HCT116 (cell line): ENCODE results near the gene GALNT16. TPM values are rescaled to one million over a fixed set of nuclear protein-coding genes. Genes with fewer than 3 reads are reported as not detected.

Experiments
- ATAC-seq: fragments of 200-7000 bp; cut with Tn5 transposase; 2 replicates; pipeline ENCODE4 v1.9.1; 2020; ENCODE audit warnings: mild to moderate bottlenecking, moderate library complexity
- BruUV-seq: library from RNA; stranded (reverse); fragments of 400-500 nt; replicated peaks from 2 replicates; lab custom pipeline; 2021; lab: Mats Ljungman, UMichigan
- CTCF ChIA-PET: fragments of 300-600 bp; sonication (Branson Sonifier 250); formaldehyde crosslinking; loops from one replicate; lab custom pipeline; 2021; ENCODE audit warnings: antibody characterized with exemption; lab: Charles Lee
- POLR2A ChIA-PET: fragments of 300-600, 350-600 bp; sonication (Branson Sonifier 250); formaldehyde crosslinking; loops from one replicate; lab custom pipeline; 2021; ENCODE audit warnings: antibody characterized with exemption; lab: Charles Lee
- RAD21 ChIA-PET, 2 experiments: fragments of 300-600 bp; sonication (Branson Sonifier 250); formaldehyde crosslinking; loops; one replicate each; lab custom pipeline; 2023; ENCODE audit warnings: low total read pairs in 2 of 2; ENCODE audit not compliant: uncharacterized antibody in 2 of 2, unreplicated experiment in 2 of 2, low non-redundant PET in 1 of 2; lab: Charles Lee
- DNase-seq: peaks from one replicate; pipeline ENCODE4 v3.0.0-alpha.2; 2010; ENCODE audit warnings: low read depth, low spot score
- H2AFZ ChIP-seq: fragments of 200-600 bp; shearing (Covaris generic), sonication (generic); 2 replicates; pipeline ENCODE4 v1.6.1; 2017; ENCODE audit warnings: low read depth, mixed run types, mixed read lengths, antibody characterized with exemption, low read length; ENCODE audit not compliant: poor library complexity, severe bottlenecking
- H3K27ac ChIP-seq: 2 replicates; pipeline ENCODE4 v1.5.1; 2012; ENCODE audit warnings: low read depth, low read length
- H3K27me3 ChIP-seq: fragments of 200-600 bp; sonication (generic); 2 replicates; pipeline ENCODE4 v1.6.1; 2016; ENCODE audit warnings: mixed run types, low read length, mixed read lengths; ENCODE audit not compliant: insufficient read depth
- H3K36me3 ChIP-seq, 2 experiments: fragments of 200-500 bp in 1 of 2; fragments of 200-600 bp in 1 of 2; sonication (Bioruptor generic) in 1 of 2; sonication (generic) in 1 of 2; 2 replicates each; pipeline versions ENCODE4 v1.5.1 to v1.6.1; 2014 to 2016; ENCODE audit warnings: low read length in 2 of 2, inconsistent platforms in 1 of 2, mixed read lengths in 1 of 2, mixed run types in 1 of 2; ENCODE audit not compliant: insufficient read depth in 2 of 2, control insufficient read depth in 1 of 2
- H3K4me1 ChIP-seq, 2 experiments: fragments of 200-600 bp in 1 of 2; sonication (generic) in 1 of 2; 2 replicates each; pipeline versions ENCODE4 v1.5.1 to v1.6.1; 2012 to 2017; ENCODE audit warnings: low read length in 2 of 2, inconsistent platforms in 1 of 2, mild to moderate bottlenecking in 1 of 2, mixed read lengths in 1 of 2, mixed run types in 1 of 2, moderate library complexity in 1 of 2; ENCODE audit not compliant: insufficient read depth in 2 of 2, control insufficient read depth in 1 of 2
- H3K4me2 ChIP-seq: fragments of 200-600 bp; sonication (generic); 2 replicates; pipeline ENCODE4 v1.6.1; 2017; ENCODE audit warnings: mixed run types, low read length, mixed read lengths
- H3K4me3 ChIP-seq, 2 experiments: fragments of 200-600 bp in 1 of 2; sonication (generic) in 1 of 2; replicated peaks in 1 of 2; 2 replicates each; pipeline ENCODE4 v1.5.1; 2011 to 2016; ENCODE audit warnings: low read length in 2 of 2, control low read depth in 1 of 2, low read depth in 1 of 2, mild to moderate bottlenecking in 1 of 2, mixed read lengths in 1 of 2, mixed run types in 1 of 2
- H3K79me2 ChIP-seq: fragments of 200-600 bp; sonication (generic); 2 replicates; pipeline ENCODE4 v1.6.1; 2017; ENCODE audit warnings: mild to moderate bottlenecking, mixed run types, low read length, moderate library complexity, mixed read lengths; ENCODE audit not compliant: insufficient read depth
- H3K9ac ChIP-seq: fragments of 200-600 bp; sonication (generic); 2 replicates; pipeline ENCODE4 v1.6.1; 2016; ENCODE audit warnings: low read length, mixed read lengths
- H3K9me2 ChIP-seq: fragments of 200-600 bp; sonication (generic), shearing (Covaris generic); 2 replicates; pipeline ENCODE4 v1.6.1; 2017; ENCODE audit warnings: mixed run types, mild to moderate bottlenecking, moderate library complexity; ENCODE audit not compliant: insufficient read depth
- H3K9me3 ChIP-seq, 2 experiments: fragments of 200-500 bp in 1 of 2; fragments of 200-600 bp in 1 of 2; sonication (Bioruptor generic) in 1 of 2; sonication (generic) in 1 of 2; 2 replicates each; pipeline ENCODE4 v1.6.1; 2014 to 2017; ENCODE audit warnings: low read length in 2 of 2, mixed read lengths in 2 of 2, inconsistent platforms in 1 of 2, low read depth in 1 of 2, mild to moderate bottlenecking in 1 of 2, mixed run types in 1 of 2, moderate library complexity in 1 of 2; ENCODE audit not compliant: control insufficient read depth in 1 of 2, insufficient read depth in 1 of 2
- H4K20me1 ChIP-seq: fragments of 200-600 bp; sonication (generic), shearing (Covaris generic); 2 replicates; pipeline ENCODE4 v1.6.1; 2017; ENCODE audit warnings: mixed run types, mild to moderate bottlenecking, moderate library complexity; ENCODE audit not compliant: insufficient read depth
- CBX3 ChIP-seq: IDR thresholded peaks from 2 replicates; pipeline ENCODE4 v1.6.1; 2012; ENCODE audit warnings: low read depth
- CEBPB ChIP-seq: IDR thresholded peaks from 2 replicates; pipeline ENCODE4 v1.6.1; 2012; ENCODE audit warnings: low read depth
- CTCF ChIP-seq, 3 experiments: fragments of 200-600 bp in 1 of 3; sonication (generic) in 1 of 3; IDR thresholded peaks in 2 of 3; conservative IDR thresholded peaks in 1 of 3; 2 replicates each; pipeline ENCODE4 v1.5.1; 2012 to 2017; ENCODE audit warnings: low read depth in 2 of 3, low read length in 2 of 3, antibody characterized with exemption in 1 of 3, borderline replicate concordance in 1 of 3, control low read depth in 1 of 3, mild to moderate bottlenecking in 1 of 3, mixed read lengths in 1 of 3, mixed run types in 1 of 3, moderate library complexity in 1 of 3; ENCODE audit not compliant: insufficient read depth in 1 of 3
- EGR1 ChIP-seq: IDR thresholded peaks from 2 replicates; pipeline ENCODE4 v1.6.1; 2012; ENCODE audit warnings: low read depth
- ELF1 ChIP-seq: IDR thresholded peaks from 2 replicates; pipeline ENCODE4 v1.6.1; 2012; ENCODE audit warnings: low read depth, borderline replicate concordance
- EZH2 ChIP-seq: fragments of 200-600 bp; sonication (generic); IDR thresholded peaks from 2 replicates; pipeline ENCODE4 v1.6.1; 2017; ENCODE audit warnings: antibody characterized with exemption, mixed run types
- FOSL1 ChIP-seq: IDR thresholded peaks from 2 replicates; pipeline ENCODE4 v1.6.1; 2012; ENCODE audit warnings: low read depth
- JUND ChIP-seq: IDR thresholded peaks from 2 replicates; pipeline ENCODE4 v1.6.1; 2012
- MAX ChIP-seq: IDR thresholded peaks from 2 replicates; pipeline ENCODE4 v1.6.1; 2012
- POLR2AphosphoS5 ChIP-seq: IDR thresholded peaks from 2 replicates; pipeline ENCODE4 v1.6.1; 2011; ENCODE audit warnings: mild to moderate bottlenecking, low read depth, low read length, moderate library complexity
- RAD21 ChIP-seq: IDR thresholded peaks from 2 replicates; pipeline ENCODE4 v1.6.1; 2012; ENCODE audit warnings: low read depth, mild to moderate bottlenecking
- REST ChIP-seq: IDR thresholded peaks from 2 replicates; pipeline ENCODE4 v1.6.1; 2012; ENCODE audit warnings: low read depth
- SP1 ChIP-seq: IDR thresholded peaks from 2 replicates; pipeline ENCODE4 v1.6.1; 2012; ENCODE audit warnings: low read depth
- TCF7L2 ChIP-seq: IDR thresholded peaks from 2 replicates; pipeline ENCODE4 v1.7.0; 2011; ENCODE audit warnings: borderline replicate concordance, inconsistent platforms; ENCODE audit not compliant: insufficient read depth, insufficient read length; ENCODE audit errors: extremely low read depth
- YY1 ChIP-seq: IDR thresholded peaks from 2 replicates; pipeline ENCODE4 v1.6.1; 2011; ENCODE audit warnings: low read length, low read depth, moderate library complexity, mild to moderate bottlenecking; ENCODE audit not compliant: insufficient replicate concordance; ENCODE audit errors: extremely low read depth
- ZFX ChIP-seq: fragments of 450-650 bp; IDR thresholded peaks from 2 replicates; pipeline ENCODE4 v1.6.1; 2017
- ZNF274 ChIP-seq: fragments of 200-500 bp; sonication (Bioruptor generic); IDR thresholded peaks from 2 replicates; pipeline ENCODE4 v1.6.1; 2014; ENCODE audit warnings: mild to moderate bottlenecking, low read depth, low read length, inconsistent platforms
- intact Hi-C: fragments of 100-400 bp; cut with micrococcal nuclease; formaldehyde crosslinking; loops from 2 replicates; pipeline ENCODE4 v1.10.0; 2022
- total RNA-seq: library from RNA; stranded (reverse); gene quantifications from one replicate; pipeline ENCODE4 v1.2.1, GENCODE V29; 2021; ENCODE audit not compliant: unreplicated experiment
- TF ChIP-seq, protein P1 (sequence below): IDR thresholded peaks from 2 replicates; pipeline ENCODE4 v1.6.1; 2012

The GALNT16 gene
- total RNA-seq, 1 experiment from 2014 or later = 0.32 TPM

GRCh38 chr14:69398053-69398817, 138.3 kb downstream of the GALNT16 start, which contains the start of the genes ERH and SLC39A9 (continued):
- TF ChIP-seq JUND = no peak
- TF ChIP-seq SP1 = peak; percentile 37; the same call in 1 of the 2 replicates
- peak; percentile 99 for TF ChIP-seq ZFX
- TF ChIP-seq YY1 = peak; percentile 94
- peak; percentile 94 for TF ChIP-seq ELF1
- peak; percentile 95 for TF ChIP-seq EGR1
- no peak for TF ChIP-seq RAD21
- TF ChIP-seq, protein P1, sequence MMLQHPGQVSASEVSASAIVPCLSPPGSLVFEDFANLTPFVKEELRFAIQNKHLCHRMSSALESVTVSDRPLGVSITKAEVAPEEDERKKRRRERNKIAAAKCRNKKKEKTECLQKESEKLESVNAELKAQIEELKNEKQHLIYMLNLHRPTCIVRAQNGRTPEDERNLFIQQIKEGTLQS = no peak
- no peak for TF ChIP-seq CTCF (IDR thresholded peaks at IDR 0.05 in 2 of 3, conservative IDR thresholded peaks at IDR 0.05 in 1 of 3; ENCODE audit: borderline replicate concordance in 1 of 3, insufficient read depth in 1 of 3, low read depth in 2 of 3, low read length in 2 of 3)
- no peak for TF ChIP-seq FOSL1
- TF ChIP-seq POLR2AphosphoS5 = peak; percentile 76
- TF ChIP-seq CEBPB = no peak

DNA sequence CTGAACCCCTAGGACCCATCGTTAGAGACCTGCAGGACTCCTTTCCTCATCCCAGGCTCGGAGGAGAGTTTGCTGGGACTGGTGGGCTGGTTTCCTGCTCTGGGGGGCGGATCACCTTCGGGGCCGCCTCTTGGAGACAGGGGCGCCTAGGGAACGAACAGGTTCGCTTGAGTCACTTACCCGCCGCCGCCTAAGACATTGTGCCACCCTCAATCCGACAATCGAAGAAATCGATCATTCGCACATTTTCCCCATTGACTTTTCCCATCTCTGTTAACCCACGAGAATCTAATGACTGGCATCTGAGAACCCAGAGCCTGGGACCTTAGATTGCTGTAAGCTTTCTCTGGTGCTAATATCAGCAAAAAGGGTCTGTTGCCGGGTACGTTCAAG, 138.9 kb downstream of the GALNT16 start:
- Histone ChIP-seq H4K20me1 (peaks cover 7% of the 10 kb centered on the region; the same call in 1 of the 2 replicates), H3K9me3 (no peaks in the 10 kb centered on the region), H3K27ac (peak overlapping the region; percentile 91), H3K27me3 (no peaks in the 10 kb centered on the region), H3K9ac (peak overlapping the region; percentile 98), H3K36me3 (peaks cover 23 to 29% of the 10 kb centered on the region in 2 experiments), H3K4me2 (peak overlapping the region; percentile 92), H3K4me3 (peak overlapping the region; percentile 94 to 95), H3K4me1 (peaks cover 15 to 19% of the 10 kb centered on the region in 2 experiments; a peak in 3 of 4 replicates), H3K9me2 (no peaks in the 10 kb centered on the region), H2AFZ (peak overlapping the region; percentile 47), H3K79me2 (peaks cover 97% of the 10 kb centered on the region)
- peak; percentile 56 for ATAC-seq
- RAD21 ChIA-PET = no interaction called here
- CTCF ChIA-PET = interaction anchor here (1.5 kb wide), 1 partner anchor 77 kb away, joined by 4 read pairs; no protein-coding TSS in a partner anchor
- intact Hi-C loops = no loop called here
- BruUV-seq = TSS peak; percentile 65
- TF ChIP-seq ZNF274 (no peak), TCF7L2 (no peak), CBX3 (no peak), CEBPB (no peak), MAX (no peak), EZH2 (no peak), REST (no peak), FOSL1 (no peak)
- POLR2A ChIA-PET = interaction anchor here (1.3 to 1.4 kb wide), 2 partner anchors 31 to 242 kb away, joined by 3 to 4 read pairs; no protein-coding TSS in a partner anchor
- no peak for DNase-seq
